Stimulated activated CD4-positive, alpha-beta T cell treated with anti-CD3 and anti-CD28 coated beads, Interleukin-1b, Interleukin-23, amount 100 ng/mL, for 1 hour (primary cell): ENCODE data around the gene CLCN3.
"Not testable (repeated sequence)": the region's sequence is repeated elsewhere in the genome, so short reads cannot be mapped to it uniquely, and the experiment has no call there.

Experiments
- DNase-seq, 2 donors: peaks; one replicate each; pipeline ENCODE4 v3.0.0-alpha.2; 2020; ENCODE audit warnings: low read depth in 2 of 2

Gene CLCN3

GRCh38 chr4:169655401-169655800, 35.0 kb downstream of the CLCN3 start:
- DNase-seq: no peak

- no peak for DNase-seq
Measured at GRCh38 chr4:169657470-169658107, 37.2 kb downstream of the CLCN3 start.

- no peak for DNase-seq
Measured at GRCh38 chr4:169658196-169658595, 37.8 kb downstream of the CLCN3 start.

- DNase-seq: no peak
Measured at GRCh38 chr4:169658975-169659715, 38.8 kb downstream of the CLCN3 start.

GRCh38 chr4:169659716-169660670, 39.6 kb downstream of the CLCN3 start:
- DNase-seq: peak; percentile 21 to 24

GRCh38 chr4:169660929-169661328, 40.6 kb downstream of the CLCN3 start:
- no peak for DNase-seq

GRCh38 chr4:169661761-169662160, 41.4 kb downstream of the CLCN3 start:
- DNase-seq: no peak

GRCh38 chr4:169662206-169662605, 41.8 kb downstream of the CLCN3 start:
- DNase-seq: no peak

GRCh38 chr4:169663402-169663801, 43.0 kb downstream of the CLCN3 start:
- no peak for DNase-seq

- DNase-seq: no peak
Measured at GRCh38 chr4:169663831-169664230, 43.5 kb downstream of the CLCN3 start.

- no peak for DNase-seq
Measured at GRCh38 chr4:169664615-169665014, 44.2 kb downstream of the CLCN3 start.

- DNase-seq: no peak
Measured at GRCh38 chr4:169665046-169665737, 44.8 kb downstream of the CLCN3 start.

GRCh38 chr4:169668069-169668721, 47.8 kb downstream of the CLCN3 start:
- no peak for DNase-seq

- no peak for DNase-seq
Measured at GRCh38 chr4:169675825-169676224, 55.4 kb downstream of the CLCN3 start.

GRCh38 chr4:169677150-169677748, 56.9 kb downstream of the CLCN3 start:
- DNase-seq: no peak

GRCh38 chr4:169678486-169678885, 58.1 kb downstream of the CLCN3 start:
- not testable (repeated sequence) for DNase-seq

- DNase-seq: not testable (repeated sequence)
Measured at GRCh38 chr4:169678951-169679591, 58.7 kb downstream of the CLCN3 start.

GRCh38 chr4:169682372-169683047, 62.1 kb downstream of the CLCN3 start:
- DNase-seq: no peak

- no peak for DNase-seq
Measured at GRCh38 chr4:169689681-169690080, 69.3 kb downstream of the CLCN3 start.

GRCh38 chr4:169690787-169691186, 70.4 kb downstream of the CLCN3 start:
- no peak for DNase-seq
